ENCODE data around the gene JAK1. TPM values are rescaled to one million over a fixed set of nuclear protein-coding genes. Genes with fewer than 3 reads are reported as not detected.

The JAK1 gene
- total RNA-seq, 1 experiment from 2014 or later, result 138 TPM

DNA sequence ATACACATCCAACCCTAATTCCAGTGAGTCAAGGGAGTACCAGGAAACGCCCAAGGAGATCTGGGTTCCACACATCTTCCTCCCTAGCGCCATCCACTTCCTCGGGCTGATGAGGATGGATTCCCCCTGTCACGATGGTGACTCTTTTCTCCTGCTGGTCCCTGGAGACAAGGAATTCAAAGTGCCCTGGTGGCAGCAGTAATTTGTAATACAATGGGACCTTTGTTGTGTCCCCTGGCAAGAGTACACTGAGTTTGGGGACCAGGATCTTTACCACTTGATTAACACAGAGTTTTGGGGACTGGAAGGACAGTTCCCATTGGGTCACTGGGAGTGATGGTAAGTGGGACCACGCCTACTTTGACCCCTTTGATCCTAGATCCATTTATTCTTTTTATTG is 9.4 kb upstream of the JAK1 start:
- Histone ChIP-seq H3K4me1 (ENCODE audit: control insufficient read depth, insufficient read depth, low read length) (no peaks in the 10 kb centered on the region), H3K9me3 (ENCODE audit: control insufficient read depth, insufficient read depth, low read depth, low read length) (no peaks in the 10 kb centered on the region), H3K36me3 (ENCODE audit: control insufficient read depth, insufficient read depth, low read length) (no peaks in the 10 kb centered on the region), H3K27ac (ENCODE audit: low read length) (no peak overlapping the region), H3K27me3 (ENCODE audit: control insufficient read depth, insufficient read depth, low read length) (no peaks in the 10 kb centered on the region), H3K4me3 (ENCODE audit: low read depth in 2 of 2, low read length in 2 of 2) (no peak overlapping the region)
- intact Hi-C loops (cut with micrococcal nuclease; ENCODE audit: unreplicated experiment) (no loop called here), in situ Hi-C loops (cut with HindIII; ENCODE audit: low pct_unique_long_range_greater_than_20kb, low sequenced_read_pairs) (no loop called here)
- no peak for TF ChIP-seq SIN3A (IDR thresholded peaks at IDR 0.05; ENCODE audit: borderline replicate concordance, insufficient read depth, low read depth, low read length)
- TF ChIP-seq, protein P1, sequence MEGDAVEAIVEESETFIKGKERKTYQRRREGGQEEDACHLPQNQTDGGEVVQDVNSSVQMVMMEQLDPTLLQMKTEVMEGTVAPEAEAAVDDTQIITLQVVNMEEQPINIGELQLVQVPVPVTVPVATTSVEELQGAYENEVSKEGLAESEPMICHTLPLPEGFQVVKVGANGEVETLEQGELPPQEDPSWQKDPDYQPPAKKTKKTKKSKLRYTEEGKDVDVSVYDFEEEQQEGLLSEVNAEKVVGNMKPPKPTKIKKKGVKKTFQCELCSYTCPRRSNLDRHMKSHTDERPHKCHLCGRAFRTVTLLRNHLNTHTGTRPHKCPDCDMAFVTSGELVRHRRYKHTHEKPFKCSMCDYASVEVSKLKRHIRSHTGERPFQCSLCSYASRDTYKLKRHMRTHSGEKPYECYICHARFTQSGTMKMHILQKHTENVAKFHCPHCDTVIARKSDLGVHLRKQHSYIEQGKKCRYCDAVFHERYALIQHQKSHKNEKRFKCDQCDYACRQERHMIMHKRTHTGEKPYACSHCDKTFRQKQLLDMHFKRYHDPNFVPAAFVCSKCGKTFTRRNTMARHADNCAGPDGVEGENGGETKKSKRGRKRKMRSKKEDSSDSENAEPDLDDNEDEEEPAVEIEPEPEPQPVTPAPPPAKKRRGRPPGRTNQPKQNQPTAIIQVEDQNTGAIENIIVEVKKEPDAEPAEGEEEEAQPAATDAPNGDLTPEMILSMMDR (IDR thresholded peaks at IDR 0.05), result no peak
- no peak for TF ChIP-seq TCF7L2 (IDR thresholded peaks at IDR 0.05; ENCODE audit: low read depth, low read length)
- TF ChIP-seq, protein P2, sequence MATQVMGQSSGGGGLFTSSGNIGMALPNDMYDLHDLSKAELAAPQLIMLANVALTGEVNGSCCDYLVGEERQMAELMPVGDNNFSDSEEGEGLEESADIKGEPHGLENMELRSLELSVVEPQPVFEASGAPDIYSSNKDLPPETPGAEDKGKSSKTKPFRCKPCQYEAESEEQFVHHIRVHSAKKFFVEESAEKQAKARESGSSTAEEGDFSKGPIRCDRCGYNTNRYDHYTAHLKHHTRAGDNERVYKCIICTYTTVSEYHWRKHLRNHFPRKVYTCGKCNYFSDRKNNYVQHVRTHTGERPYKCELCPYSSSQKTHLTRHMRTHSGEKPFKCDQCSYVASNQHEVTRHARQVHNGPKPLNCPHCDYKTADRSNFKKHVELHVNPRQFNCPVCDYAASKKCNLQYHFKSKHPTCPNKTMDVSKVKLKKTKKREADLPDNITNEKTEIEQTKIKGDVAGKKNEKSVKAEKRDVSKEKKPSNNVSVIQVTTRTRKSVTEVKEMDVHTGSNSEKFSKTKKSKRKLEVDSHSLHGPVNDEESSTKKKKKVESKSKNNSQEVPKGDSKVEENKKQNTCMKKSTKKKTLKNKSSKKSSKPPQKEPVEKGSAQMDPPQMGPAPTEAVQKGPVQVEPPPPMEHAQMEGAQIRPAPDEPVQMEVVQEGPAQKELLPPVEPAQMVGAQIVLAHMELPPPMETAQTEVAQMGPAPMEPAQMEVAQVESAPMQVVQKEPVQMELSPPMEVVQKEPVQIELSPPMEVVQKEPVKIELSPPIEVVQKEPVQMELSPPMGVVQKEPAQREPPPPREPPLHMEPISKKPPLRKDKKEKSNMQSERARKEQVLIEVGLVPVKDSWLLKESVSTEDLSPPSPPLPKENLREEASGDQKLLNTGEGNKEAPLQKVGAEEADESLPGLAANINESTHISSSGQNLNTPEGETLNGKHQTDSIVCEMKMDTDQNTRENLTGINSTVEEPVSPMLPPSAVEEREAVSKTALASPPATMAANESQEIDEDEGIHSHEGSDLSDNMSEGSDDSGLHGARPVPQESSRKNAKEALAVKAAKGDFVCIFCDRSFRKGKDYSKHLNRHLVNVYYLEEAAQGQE (IDR thresholded peaks at IDR 0.05; ENCODE audit: insufficient read depth in 1 of 2, low read depth in 2 of 2, low read length in 1 of 2), result no peak
- TF ChIP-seq POLR2AphosphoS5 (IDR thresholded peaks at IDR 0.05; ENCODE audit: low read depth, low read length), result no peak
- no peak for DNase-seq (ENCODE audit: low read depth, low spot score)
- ATAC-seq, result no peak
- CTCF ChIA-PET, result interaction anchor here (0.5 kb wide), 1 partner anchor 298 kb away, joined by 3 read pairs; no protein-coding TSS in a partner anchor
- no TSS peak for BruUV-seq (replicated peaks)
- POLR2A ChIA-PET, result no interaction called here

DNA sequence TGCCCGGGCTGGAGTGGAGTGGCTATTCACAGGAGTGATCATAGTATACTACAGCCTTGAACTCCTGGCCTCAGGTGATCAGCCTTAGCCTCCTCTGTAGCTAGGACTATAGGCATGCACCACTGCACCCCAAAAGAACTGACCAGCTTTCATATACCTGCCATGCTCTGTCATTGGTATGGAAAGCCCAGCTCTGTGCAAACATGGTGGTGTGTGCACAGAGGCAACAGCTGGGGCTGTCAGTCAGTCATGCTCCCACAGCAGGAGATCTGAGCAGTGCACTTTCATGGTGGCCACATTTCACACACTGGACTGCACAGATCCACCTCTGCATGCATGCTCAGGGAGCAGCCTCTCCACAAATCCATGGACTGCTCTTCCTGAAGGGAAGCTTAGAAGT is 8.8 kb upstream of the JAK1 start:
- Histone ChIP-seq H3K27me3 (ENCODE audit: control insufficient read depth, insufficient read depth, low read length) (no peaks in the 10 kb centered on the region), H3K36me3 (ENCODE audit: control insufficient read depth, insufficient read depth, low read length) (no peaks in the 10 kb centered on the region), H3K4me1 (ENCODE audit: control insufficient read depth, insufficient read depth, low read length) (no peaks in the 10 kb centered on the region), H3K27ac (ENCODE audit: low read length) (no peak overlapping the region), H3K4me3 (ENCODE audit: low read depth in 2 of 2, low read length in 2 of 2) (no peak overlapping the region), H3K9me3 (ENCODE audit: control insufficient read depth, insufficient read depth, low read depth, low read length) (no peaks in the 10 kb centered on the region)
- no peak for DNase-seq (ENCODE audit: low read depth, low spot score)
- ChIA-PET POLR2A (no interaction called here), CTCF (no interaction called here)
- intact Hi-C loops (cut with micrococcal nuclease; ENCODE audit: unreplicated experiment), result no loop called here
- TF ChIP-seq, protein P1 (IDR thresholded peaks at IDR 0.05), result no peak
- BruUV-seq (replicated peaks), result no TSS peak
- no peak for ATAC-seq
- in situ Hi-C loops (cut with HindIII; ENCODE audit: low pct_unique_long_range_greater_than_20kb, low sequenced_read_pairs), result no loop called here

All from Panc1 (cell line).